Daoy (cell line): ENCODE results near the gene EOGT. TPM values are rescaled to one million over a fixed set of nuclear protein-coding genes. Genes with fewer than 3 reads are reported as not detected.

Source experiments
- DNase-seq: peaks from one replicate; pipeline ENCODE4 v3.0.0-alpha.2; 2015; ENCODE audit warnings: low read depth
- total RNA-seq: library from RNA; depleted of rRNA; stranded (reverse); fragments of >200 nt; shearing (Covaris generic); gene quantifications from 2 replicates; pipeline ENCODE4 v1.2.3, GENCODE V29; 2014; rRNA removed

EOGT gene
- 14.9 and 15.3 TPM in 2 replicates for total RNA-seq

DNA sequence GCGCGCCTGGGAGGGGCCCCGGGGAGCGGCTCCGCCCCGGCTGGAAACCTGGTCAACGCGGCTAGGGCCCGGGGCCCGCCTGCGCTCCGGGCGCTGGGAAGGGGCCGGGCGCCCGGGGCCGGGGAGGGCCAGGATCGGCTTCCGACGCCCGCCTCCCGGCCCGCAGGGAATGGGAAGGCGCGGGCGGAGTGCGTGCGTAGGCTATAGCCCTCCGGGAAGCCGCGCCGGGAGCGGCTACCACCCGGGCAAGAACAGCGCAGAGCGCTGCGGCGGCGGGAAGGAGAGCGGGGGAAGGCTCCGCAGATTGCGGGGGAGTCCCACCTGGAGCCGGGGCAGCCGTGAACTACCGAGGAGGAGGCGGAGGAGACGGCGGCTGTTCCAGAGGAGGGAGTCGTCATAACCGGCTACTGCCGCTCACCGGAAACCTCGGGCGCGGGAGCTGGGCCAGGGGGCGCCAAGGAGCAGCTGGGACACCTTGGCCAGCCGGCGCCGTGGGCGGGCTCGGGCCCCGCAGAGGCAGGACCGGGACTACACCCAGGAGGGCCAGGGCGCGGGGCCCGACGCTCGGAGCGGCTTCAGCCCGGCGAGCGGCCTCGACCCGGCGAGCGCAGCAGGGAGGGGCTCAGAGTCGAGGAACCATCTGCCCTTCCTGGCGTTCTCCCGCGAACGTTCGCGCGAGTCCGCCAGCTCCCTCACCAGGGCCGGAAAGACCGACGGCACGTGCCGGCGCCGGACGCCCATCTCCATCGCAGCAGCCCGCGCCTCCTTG, at the start of gene EOGT:
Gene EOGT, minus strand, starts transcription at position 432 of the 769 bp plus-strand sequence. CDS start 3,838 bp downstream, outside the sequence.
- peak; percentile 91 for DNase-seq

DNA sequence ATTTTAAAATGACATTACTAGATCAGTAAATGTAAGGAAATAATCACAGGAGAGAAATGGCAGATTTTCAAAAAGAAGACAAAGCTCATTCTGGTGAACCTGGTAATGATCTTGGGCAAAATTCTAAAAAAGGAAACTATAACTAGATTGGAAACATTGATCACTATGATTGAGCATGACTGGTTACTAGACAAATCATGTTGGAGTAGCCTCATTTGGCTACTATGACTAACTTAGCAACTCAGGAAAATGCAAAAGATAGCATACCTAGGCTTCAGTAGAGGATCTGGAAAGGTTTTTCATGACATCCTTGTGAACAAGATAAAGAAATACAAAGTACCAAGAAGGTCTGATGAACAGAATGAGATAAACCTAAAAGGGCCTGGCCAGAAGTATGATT, 46.2 kb upstream of the EOGT start:
- no peak for DNase-seq

DNA sequence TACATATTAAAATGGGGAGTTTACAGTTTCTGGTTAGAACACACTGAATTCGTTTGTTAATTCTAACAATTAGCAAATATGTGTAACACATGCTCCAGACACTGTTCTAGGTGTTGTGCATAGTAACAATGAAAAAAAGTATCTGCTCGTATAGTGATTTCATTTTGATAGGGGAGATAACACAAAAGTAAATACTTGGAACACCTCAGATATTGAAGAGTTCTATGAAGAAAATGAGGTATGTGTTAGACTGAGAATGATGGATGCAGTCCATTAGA, 45.4 kb upstream of the EOGT start:
- DNase-seq: no peak

DNA sequence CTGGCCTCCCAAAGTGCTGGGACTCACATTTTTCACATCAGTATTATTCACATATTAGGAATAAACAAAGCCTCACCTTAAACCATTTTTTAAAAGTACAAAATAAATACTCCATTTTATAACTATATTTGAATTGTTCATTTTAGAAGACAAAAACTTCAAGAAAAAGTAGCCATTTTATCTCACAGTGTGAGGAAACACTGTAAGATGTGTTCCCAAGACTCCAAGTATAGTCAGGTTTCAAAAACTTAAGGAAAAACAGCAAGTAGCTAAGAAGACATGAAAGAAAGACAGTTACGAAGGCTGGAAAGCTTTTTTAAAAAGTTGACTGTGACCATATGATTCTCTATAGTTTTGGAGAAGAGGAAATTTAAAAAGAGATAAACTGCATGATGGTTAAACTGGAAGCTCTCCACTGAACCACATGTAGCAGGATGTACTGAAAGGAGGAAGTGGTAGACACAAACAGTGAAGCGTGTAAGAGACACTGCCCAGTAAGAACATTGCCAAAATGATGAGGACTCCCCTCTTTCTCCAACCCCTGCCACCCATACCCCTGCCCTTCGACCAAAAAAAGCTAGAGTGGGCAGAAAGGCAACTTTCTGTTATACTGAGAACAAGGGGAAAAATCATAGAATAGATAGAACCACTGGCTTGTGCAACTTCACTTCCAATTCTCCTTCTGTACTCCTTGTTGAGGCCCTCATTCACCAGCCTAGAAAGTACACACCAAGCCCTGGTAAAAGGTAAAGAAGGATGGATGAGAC, 44.9 kb upstream of the EOGT start:
- DNase-seq: no peak

DNA sequence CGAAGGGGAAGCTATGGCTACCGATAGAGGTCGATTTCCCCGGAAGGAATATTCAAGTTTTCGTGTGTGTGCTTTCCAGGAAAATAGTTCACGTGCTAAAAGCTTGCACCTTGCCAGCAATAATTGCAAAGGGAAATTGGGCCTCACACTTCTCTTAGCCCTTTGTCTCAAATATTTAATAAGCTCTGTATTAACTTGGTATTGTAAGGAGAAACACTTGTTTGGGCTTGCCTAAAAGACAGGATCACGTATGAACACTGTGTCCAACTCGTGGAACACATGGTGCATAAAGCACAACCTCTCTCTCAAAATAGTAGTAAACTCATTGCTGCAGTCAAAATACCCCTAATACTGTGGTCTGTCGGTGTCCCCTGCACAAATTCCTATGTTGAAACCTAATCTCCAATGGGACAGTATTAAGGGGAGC, 39.0 kb upstream of the EOGT start:
- no peak for DNase-seq

DNA sequence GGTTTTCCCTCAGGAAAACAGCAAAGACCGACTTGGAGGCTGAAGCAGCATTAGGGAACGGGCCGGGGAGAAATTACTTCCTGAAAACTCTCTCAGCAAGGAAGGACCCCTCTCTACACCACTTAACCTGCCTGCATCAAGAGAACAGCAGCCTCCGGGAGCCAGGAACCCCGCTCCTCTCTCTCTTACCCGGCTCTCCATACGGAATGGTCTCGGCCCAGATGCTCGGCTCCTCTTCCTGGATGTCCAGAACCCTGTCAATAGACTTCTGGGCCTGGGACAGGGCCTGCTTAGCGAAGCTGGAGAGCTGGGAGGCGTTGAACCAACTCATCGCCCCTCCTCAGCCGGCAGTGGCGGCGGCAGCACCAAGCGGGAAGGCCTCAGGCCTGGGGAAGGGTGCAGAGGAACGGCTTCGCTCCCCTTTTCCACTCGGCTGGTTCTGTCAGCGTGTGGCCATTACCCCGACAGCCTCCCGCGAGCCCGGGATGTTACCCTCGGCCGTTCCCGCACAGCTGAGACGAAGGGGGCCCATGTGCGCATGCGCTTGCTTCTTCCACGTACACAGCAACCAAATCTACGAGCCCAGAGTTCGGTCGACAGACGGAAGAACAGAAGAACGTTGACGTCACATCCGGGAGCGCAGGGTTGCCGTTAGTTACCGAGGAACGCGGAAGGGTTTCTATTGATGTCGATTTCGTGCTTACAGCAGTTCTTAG, 38.4 kb upstream of the EOGT start, which contains the start of gene TMF1:
Gene TMF1, minus strand, starts transcription at position 578 of the 716 bp plus-strand sequence. Its CDS starts 247 bp downstream, at position 331.
- peak; percentile 96 for DNase-seq

DNA sequence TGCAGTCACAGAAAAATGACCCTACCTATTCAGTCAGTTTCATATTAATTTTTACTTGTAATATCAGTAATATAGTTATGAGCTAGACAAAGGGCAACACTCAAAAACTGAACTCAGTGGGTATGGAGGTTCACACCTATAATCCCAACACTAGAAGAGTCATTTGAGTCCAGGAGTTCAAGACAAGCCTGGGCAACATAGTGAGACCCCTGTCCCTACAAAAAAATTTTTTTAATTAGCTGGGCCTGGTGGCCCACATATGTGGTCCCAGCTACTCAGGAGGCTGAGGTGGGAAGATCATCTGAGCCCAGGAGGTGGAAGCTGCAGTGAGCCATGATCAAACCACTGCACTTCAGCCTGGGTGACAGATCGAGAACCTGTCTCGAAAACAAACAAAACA, 35.5 kb upstream of the EOGT start:
- no peak for DNase-seq

DNA sequence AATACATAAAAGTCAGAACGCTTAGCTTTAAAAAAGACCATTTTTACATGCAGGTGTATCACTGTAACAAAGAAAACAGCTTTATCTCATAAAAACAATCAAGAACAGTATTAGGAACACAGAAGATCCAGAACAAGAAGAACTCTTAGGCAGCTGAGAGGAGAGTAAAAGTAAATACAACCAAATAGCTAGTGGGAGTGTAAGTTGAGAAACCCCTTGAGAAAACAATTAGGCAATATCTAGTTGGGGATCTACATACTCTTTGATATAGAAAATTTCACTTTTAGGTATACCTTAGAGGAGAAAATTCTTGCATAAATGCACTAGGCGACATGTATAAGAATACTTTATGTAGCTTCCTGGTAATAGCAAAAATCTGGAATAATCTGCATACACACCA, 31.1 kb upstream of the EOGT start:
- DNase-seq: no peak

DNA sequence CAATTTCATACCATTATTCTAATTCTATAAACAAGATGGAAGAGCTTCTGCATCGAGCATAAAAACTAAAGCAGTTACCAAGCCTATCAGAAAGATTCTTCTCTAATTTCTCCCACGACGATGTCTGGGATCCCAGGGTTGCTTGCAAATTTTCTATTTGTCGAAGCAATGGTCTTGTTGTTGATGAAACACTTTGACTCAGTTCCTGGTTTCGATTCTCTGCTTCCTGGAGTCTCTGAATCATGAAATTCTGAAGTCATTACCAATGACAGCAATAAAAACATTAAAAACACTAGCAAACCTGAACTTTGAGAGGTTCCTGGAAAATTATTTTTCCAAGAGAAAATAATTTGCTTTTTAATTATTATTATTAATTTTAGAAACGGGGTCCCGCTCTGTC, 20.0 kb upstream of the EOGT start:
- DNase-seq: peak; percentile 32

DNA sequence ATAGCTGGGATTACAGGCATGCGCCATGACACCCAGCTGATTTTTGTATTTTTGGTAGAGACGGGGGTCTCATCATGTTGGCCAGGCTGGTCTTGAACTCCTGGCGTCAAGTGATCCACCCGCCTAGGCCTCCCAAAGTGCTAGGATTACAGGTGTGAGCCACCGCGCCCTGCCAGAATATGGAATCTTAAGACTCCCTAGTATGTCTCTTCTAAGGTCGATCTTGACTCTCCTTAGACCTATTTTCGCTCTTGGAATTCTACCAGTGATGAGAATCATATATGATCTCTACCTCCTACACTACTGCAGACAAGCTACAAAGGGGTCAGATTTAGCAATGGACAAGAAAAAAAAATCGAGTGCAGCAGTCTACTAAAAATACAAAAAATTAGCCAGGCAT, 19.3 kb upstream of the EOGT start:
- no peak for DNase-seq

DNA sequence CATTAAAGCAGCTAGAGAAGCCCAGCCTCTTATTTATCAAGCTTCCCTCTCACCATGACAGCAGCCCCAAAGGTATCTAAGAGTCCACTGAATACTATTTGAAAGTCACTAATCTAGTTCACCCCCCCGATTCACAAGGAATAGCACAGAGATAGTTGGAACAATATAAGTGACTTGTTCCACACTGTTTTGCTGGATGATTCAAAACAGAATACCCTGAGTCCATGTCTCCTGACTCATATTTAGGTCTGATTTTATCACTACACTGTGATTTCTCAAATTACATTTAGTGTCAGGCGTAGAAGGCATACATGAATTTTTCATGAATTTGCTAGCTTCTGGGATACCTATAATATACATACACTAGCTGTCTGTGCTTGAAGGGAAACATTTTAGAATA, 18.7 kb upstream of the EOGT start:
- peak; percentile 2 for DNase-seq

DNA sequence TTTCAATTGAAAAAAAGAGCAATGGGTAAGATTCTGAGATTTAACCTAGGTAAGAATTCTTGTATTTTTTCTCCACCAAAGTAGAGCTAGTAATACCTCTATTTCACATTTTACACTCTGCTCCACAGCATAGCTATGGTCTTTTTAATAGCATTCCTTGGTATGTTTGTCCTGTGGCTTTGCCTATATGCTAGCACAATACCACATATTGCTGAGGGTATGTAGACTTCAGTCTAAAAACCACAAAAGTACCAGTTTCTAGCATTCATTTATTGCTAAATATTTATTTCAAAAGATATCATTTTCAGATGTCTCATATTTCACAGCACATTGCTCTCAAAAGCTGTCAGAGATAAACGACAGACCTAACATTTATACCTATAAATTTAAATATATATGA, 18.2 kb upstream of the EOGT start:
- DNase-seq: no peak

DNA sequence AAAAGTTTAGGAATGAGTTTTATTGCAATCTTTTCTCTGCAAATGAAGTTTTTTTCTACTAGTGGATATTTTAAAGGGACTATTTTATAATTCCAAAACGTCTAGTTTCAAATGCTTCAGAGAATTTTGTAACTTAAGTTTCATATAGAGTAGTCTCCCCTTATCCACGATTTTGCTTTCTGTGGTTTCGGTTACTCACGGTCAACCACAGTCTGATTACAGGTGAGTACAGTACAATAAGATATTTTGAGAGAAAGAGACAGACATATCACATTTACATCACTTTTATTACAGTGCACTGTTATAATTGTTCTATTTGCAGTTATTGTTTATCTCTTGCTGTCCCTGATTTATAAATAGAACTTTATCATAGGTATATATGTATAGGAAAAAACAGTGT, 7.4 kb upstream of the EOGT start:
- DNase-seq: no peak

DNA sequence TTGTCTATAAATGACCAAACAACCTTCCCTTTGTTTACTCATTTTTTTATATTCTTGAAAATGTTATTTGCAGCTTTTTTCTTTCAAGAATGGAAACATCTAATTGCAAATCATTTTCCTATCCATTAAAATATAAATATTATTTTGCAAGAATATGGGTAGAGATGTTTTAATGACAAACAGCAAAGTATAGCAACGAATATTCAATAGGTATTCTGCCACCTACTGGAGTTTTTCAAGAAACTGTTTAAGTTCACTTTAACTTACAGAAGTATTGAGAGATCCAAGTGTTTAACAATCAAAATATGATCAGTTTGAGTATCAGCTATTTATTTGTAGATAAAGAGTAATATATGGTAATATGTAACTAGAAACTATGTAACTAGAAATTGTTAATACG, 6.9 kb upstream of the EOGT start:
- DNase-seq: no peak

DNA sequence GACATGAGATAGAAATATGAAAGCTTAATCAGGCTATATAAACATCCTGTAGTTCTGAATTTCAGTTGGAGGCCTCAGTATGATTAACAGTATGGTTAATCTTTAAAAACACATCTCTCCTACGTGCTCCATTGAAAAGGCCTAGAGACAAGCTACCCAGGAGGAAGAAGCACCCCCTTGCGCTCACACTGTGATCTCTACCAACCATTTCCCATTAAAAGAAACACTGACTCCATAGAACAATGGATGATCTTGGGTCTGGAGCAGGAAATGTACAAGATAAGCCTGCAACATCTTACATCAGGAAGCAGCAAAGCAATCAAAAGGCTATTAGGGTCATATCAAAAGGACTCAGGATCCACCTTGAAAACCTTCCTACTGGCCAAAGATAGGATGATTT, 3.4 kb upstream of the EOGT start:
- DNase-seq: no peak

DNA sequence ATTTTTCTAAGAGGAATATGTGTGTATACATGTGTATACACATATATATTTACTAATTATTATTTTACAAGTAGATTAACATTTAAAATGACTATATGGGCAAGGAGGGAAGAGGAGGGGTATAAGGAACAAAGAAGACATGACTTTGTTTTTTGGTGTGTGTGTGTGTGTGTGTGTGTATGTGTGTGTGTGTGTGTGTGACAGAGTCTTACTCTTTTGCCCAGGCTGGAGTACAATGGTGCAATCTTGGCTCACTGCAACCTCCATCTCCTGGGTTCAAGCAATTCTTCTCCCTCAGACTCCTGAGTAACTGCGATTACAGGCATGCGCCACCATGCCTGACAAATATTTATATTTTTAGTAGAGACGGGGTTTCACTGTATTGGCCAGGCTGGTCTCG, 2.6 kb upstream of the EOGT start:
- DNase-seq: no peak

DNA sequence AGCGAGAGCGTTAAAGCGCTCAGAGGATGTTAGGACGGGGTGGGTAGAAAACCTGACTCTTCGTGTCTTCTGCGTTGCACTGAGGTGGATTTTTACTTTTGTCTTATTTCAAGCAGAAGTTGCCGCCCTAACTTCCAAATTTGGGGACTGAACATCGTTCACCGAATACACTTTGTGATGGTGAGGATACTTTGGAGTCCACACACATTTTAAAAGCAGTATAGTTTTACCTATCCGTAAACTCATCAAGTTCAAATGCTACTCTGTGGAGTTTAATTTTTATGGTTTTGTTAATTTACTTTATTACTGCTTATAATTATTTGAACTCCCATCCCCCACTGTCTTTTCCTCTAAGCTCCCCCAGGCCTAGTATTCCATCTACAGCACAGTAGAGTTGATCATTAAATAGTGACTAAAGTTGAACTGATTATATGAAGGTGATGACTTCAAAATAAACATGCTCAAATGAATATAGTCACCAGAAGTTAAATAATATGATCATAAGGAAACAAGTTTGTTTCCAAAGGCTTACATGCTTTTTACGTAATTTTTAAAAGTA, 617 bp upstream of the EOGT start:
- DNase-seq: no peak

DNA sequence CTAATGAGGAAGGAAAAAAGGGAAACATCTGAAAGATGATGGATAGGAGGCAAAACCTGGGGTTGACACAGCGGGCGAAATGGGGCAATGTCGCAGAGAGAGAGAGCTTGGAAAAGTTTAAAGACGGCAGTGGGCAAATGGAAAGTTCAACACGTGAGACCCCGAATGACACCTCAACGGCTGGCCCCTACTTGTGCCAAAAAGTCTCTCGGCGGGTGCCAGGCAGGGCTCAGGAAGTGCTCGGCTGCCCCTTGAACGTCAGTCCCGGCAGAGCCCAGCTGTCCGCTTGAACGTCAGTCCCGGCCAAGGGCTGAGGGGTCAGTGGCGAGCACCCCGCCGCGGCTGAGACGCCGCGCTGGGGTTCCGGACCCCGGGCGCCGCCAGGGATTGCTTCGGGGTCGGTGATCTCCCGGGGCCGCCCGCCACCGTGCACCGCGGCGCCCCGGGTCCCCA, 658 bp downstream of the EOGT start:
- peak; percentile 32 for DNase-seq

DNA sequence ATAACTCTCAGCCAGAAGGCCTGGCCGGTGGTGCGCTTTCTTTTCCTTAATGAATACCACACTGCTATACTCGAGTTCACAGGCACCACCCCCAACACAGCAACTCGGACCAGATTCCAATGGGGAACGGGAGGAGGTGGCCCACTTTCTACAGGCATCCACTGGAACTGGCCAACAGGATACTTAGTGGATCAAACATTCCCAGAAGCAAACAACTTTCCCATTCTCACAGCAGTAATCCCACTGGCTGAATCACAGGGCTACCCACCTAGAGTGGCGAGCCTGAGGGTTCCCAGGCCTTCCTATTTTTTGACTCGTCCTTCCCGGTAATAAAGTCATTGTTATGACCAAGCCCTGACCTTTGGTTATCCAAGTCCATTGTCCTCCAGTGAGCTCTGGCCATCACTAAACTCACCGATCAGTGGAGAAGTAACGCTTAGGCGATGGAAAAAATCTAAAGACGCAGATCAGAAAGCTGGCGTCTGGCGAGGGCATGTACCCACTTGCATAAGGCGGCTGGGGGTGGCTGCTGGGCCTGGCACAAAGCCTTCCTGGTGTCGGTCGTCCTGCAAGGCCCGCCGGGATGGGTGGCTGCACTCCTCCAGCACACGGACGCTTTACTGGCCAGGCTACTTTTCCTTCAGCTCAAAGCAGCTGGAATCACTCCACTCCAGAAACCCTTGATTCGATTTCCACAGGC, 1.2 kb downstream of the EOGT start:
- no peak for DNase-seq

DNA sequence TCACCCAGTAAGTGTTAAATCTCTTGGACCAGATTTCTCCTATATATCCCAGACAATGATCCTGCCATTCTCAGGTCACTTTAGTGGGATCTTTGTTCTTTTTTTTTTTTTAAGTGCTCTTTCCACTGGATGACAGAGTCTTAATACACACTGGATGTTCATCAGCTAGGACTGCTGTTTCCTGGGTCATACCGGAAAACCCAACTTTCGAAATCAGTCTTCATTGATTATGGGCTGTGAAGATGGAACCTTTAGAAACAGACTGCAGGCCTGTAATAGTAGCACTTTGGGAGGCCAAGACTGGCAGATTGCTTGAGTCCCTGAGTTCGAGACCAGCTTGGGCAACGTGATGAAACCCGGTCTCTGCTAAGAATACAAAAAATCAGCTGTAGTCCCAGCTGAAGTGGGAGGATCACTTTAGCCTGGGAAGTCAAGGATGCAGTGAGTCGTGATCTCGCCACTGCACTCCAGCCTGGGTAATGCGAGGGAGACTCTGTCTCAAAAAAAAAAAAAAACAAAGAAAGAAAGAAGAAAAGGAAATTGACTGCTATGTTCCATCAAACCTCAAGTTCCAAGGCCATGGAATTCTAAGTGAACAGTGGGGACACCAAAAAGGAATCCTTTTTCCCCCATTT, 2.3 kb downstream of the EOGT start:
- DNase-seq: no peak
